ENCODE measurements around the gene KATNB1. TPM values are rescaled to one million over a fixed set of nuclear protein-coding genes. Genes with fewer than 3 reads are reported as not detected.
"Not testable (repeated sequence)": the region's sequence is repeated elsewhere in the genome, so short reads cannot be mapped to it uniquely, and the experiment has no call there.

Gene KATNB1
- total RNA-seq, 1 donor from 2014 or later: 8.4 TPM

DNA sequence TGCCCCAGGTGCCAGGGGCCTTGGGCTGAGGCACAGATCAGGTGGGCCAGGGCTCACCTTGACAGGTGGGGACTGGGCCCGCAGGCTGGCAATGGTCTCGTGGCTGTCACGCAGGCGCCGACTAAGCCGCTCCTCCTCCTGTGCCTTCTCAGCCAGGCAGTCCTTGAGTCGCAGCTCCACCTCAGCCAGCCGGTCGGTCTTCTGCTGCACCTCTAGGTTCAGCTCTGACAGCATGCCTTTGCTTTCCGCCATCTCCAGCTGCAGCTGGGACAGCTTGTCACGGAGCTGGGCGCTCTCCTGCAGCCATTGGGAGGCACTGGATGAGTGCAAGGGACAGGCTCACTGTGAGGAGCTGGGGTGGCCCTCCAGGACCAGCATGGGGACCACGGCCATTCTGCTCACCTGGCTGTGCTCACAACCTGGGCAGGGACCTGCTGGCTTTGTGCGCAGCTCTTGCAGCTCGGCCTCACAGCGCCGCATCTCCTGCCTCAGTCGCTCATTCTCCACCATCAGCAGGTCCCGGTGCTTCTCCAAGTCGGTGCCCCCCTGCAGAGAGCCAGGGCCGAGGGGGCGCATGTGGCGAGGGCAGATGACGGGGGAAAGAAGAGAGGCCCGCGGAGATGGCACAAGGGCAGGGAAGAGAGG is 35.7 kb downstream of the KATNB1 start:
- no peak for DNase-seq (ENCODE audit: low spot score)

DNA sequence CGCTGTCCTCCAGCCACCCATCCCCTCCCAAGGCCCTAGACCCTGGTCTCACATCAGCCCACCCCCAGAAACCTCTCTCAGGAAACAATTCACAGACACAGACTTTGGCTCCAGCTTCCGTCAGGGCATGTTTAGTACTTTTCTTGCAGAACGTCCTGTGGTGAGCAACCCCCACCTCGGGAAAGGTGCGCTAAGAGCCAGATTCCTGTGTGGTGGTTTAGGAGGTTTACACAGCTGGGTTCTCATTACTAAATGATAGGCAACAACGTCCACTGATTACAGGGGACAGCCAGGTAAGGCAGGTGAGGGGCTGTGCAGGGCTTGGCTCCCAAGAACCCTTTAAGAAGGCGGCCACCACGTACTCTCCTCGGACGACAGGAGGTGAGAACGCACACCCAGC is 37.4 kb downstream of the KATNB1 start:
- DNase-seq (ENCODE audit: low spot score): no peak

DNA sequence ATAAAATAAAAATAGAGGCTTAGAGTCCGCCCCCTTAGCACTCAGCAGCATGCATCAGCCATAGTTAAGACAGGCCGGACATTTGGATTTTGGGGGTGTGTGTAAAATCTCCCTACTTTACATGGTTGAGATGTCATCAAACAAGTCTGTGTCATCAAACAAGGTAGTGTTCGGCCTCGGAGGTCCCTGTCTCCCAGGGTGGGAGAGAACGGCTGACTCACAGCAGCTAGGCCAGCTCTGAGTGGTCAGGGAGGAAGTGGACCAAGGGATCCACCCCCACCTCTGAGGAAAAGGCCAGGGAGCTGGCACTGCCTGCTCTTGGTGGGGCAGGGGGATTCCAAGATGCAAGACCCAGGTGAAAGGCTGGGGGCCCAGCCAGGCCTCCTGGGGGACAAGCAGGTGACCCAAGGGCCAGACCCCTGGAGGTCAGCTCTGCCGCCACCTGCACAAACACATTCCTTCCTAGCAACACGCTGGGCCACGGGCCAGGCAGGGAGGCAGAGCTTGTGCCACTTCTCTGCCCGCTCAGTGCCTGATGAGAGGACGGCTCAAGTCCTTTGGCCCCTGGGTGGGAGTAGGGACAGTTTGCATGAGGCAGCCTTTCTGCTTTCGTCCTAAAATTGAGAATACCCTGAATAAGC is 38.2 kb downstream of the KATNB1 start:
- DNase-seq (ENCODE audit: low spot score): no peak

DNA sequence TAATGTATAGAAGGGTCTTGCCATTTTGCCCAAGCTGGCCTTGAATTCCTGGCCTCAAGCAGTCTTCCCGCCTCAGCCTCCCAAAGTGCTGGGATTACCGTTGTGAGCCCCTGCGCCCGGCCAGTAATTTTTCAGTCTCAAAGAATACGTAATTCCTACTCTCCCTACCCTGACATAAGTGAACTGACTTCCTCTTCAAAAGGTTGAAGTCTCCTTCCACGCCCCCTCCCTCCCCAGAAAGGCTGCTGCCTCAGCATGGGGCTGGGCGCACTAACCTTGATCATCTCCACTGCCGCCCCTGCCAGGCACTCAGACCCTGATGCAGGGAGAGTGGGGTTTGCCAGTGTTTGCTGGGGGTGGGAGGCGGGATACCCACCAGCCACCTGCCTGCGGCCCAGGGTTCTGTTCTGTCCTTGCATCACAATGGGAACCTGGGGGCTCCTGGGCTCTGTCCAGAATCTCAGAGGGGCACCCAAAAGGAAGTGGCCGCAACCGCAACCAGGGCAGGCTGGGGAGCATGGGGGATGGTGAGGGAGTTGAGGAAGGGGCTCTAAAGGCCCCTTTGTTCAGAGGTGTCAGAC is 39.2 kb downstream of the KATNB1 start:
- no peak for DNase-seq (ENCODE audit: low spot score)

DNA sequence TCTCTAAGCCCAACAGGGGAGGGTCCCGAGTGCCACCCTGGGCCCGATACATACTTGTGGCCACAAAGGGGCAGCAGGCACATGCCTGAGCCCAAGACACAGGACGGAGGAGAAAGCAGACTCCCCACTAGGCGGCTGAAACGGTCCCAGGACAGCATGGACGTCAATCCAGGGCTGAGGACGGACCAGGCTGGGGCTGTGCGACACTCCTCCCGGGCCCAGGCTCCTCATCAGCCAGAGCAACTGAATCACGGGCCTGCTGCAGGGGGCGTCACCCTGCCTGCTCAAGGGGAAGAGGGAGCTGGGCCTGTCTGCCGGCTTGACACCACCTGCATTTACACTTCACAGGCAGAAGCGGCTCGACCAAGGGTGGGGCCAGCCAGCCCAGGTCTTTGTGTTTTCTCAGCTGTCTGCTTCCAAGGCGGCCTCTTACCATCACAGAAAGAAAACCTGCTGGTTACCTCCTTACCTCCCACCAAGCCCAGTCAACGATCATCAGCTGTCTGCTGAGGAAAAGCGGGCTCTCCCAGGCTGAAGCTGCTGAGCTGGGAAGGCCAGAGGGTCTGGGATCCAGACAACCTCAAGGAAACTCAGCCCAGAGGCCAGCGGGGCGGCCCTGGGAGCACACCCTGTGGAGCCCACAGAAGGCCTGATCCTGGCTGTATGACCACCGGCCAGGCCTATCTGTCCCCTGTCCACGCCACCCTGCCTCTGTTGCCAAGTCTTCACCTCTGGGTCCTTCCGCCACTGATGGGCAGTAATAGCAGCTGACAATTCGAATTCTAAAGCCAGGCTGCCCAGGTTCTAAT is 40.3 kb downstream of the KATNB1 start:
- peak; percentile 24 for DNase-seq (ENCODE audit: low spot score)

DNA sequence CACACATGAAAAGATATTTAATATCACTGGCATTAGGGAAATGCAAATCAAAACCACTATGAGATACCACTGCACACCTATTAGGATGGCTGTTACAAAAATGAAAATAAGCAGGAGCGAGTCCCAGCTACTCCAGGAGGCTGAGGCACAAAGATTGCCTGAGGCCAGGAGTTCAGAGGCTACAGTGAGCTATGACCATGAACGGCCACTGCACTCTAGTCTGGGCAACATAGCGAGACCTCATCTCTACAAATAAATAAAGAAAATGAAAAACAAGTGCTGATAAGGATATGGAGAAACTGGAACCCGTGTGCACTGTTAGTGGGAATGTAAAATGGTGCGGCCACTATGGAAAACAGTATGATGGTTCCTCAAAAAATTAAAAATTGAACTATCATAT is 43.1 kb downstream of the KATNB1 start:
- no peak for DNase-seq (ENCODE audit: low spot score)

DNA sequence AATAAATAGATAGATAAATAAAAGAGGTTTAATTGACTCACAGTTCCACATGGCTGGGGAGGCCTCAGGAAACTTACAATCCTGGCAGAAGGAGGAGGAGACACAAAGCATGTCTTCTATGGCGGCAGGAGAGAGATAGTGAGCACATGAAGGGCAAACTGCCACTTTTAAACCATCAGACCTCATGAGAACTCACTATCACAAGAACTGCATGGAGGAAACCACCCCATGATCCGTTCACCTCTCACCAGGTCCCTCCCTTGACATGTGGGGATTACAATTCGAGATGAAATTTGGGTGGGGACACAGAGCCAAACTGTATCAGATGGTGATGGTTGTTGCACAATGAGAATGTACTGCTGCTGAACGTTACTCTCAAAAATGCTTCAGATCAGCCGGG is 44.3 kb downstream of the KATNB1 start:
- not testable (repeated sequence) for DNase-seq (ENCODE audit: low spot score)

DNA sequence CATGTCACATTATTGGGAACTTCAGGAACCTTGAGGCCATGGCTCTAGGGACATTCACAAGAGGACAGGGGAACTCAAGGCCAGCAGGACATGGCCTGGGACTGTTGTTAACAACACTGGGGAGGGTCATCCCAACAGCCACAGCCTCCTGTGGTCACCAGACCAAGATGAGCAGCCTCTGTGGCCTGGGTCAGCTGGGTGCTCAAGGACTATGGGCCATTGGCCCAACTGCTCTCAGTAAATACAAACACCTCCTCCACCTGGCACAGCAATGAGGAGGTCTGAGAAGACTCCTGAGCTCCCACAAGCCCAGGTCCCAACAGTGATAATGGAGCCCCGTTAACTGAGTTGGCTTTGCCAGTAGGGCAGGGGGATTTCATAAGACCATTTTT is 45.8 kb downstream of the KATNB1 start:
- no peak for DNase-seq (ENCODE audit: low spot score)

DNA sequence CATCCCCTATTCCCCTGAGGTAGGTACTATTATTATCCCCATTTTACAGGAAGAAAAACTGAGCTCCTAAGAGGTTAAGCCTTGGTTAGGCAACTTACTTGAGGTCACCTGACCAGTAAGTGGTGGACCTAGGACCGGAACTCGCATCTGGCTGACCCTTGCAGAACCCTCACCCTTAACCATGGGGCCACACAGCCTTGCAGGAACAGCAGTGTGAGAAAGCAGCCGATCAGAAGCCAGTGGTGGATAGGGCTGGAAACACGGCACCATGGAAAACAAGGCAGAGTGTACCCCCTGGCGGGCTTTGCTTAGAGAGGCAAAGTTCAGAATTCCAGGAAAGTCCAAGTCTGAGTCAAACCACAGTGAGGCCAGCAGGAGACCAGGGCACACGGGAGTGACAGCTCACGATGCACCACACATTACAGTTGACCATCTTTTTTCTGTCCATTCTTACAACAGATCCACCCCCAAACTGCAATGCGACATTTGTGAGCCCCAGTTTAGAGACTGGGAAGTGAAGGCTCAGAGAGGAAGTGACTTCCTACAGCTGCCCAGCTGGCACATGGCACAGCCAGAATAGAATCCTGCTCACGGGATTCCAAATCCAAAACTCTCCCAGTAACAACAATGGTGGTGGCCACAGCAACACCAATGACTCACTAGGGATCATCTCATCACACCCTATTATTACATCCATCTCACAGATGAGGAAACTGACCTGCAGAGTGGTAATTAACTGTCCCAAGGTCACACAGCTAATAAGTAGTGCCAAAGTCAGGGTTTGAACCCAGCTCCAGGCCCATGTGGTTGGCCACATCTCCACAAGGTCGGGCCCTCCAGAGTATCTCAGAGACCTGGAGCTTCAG is 46.4 kb downstream of the KATNB1 start:
- no peak for DNase-seq (ENCODE audit: low spot score)

DNA sequence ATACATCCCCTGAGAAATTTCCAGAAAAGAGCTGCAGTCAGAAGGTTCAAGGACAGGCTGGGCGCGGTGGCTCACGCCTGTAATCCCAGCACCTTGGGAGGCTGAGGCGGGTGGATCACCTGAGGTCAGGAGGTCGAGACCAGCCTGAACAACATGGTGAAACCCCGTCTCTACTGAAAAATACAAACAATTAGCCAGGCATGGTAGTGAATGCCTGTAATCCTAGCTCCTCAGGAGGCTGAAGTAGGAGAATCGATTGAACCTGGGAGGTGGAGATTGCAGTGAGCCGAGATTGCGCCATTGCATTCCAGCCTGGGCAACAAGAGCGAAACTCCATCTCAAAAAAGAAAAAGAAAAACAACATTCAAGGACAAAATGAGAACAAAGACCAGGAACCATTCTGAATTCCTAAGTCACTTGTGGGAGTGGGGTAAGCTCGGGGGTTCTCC is 47.1 kb downstream of the KATNB1 start:
- DNase-seq (ENCODE audit: low spot score): not testable (repeated sequence)

DNA sequence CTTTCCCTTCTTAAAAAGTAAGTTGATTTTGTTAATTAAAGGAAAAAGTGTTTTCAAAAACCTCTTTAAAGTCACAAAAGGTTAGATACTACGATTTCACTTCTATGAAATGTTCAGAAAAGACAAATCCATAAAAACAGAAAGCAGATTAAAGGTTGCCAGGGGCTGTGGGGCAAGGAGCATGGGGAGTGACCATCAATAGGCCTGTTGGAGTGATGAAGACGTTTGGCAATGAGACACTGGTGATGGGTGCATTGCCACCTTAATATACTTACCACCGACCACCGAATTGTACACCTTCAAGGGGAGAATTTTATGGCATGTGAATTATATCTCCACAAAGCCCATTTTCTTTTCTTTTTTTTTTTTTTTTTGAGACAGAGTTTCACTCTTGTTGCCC is 47.5 kb downstream of the KATNB1 start:
- no peak for DNase-seq (ENCODE audit: low spot score)

DNA sequence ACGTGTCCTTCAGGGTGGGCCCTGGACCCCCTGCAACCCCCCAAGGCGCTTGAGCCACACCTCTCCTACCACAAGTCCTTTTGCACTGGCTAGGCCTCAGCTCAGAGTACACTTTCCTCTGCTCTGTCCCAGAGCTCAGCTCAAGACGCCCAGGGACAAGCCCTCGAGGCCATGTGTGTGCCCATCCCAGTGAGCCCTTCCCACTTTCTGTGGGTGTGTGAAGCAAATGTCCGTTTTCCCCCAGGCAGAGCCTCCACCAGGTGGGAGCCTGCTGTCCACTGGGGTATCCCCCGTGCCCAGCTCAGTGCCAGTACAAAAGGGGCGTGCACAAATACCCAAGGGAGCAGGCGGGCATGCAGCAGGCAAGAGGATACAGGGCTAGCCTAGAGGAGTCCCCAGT is 48.3 kb downstream of the KATNB1 start:
- no peak for DNase-seq (ENCODE audit: low spot score)

DNA sequence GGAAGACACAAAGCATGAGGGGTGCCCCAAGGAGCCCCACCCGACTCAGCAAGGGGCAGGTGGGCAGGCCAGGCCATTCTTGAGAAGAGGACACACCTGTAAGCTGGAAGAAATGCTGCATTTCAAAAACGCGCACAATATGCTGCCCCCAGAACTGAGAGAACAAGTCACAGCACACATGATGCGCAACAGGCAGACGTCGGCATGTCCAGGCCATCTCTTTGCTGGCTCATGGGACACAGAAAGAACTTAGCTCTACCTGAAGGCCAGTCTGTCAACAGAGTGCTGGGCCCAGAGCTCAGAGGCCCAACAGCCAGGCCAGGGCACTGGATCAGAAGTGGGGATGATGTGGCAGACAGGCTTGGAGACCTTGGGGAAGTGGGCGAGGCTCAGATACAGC is 48.8 kb downstream of the KATNB1 start:
- DNase-seq (ENCODE audit: low spot score): no peak

DNA sequence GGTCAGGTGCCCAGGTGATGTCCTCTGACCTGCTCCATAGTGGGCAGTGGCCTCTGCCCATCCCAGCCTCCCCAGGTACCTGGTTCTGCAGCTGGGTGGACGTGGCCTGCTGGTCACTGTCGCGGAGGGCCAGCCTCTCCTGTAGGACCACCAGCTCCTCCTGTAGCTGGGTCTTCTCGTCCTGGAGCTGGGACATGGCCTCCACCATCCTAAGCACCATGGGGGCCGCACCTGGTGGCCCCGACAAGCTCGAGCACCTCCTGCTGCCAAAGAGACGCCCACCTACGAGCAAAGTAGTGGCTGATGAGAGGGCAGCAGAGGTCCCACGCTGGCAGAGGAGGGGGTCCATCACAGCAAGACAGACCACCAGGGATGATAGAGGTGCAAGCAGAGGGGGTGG is 49.8 kb downstream of the KATNB1 start:
- DNase-seq (ENCODE audit: low spot score): no peak

DNA sequence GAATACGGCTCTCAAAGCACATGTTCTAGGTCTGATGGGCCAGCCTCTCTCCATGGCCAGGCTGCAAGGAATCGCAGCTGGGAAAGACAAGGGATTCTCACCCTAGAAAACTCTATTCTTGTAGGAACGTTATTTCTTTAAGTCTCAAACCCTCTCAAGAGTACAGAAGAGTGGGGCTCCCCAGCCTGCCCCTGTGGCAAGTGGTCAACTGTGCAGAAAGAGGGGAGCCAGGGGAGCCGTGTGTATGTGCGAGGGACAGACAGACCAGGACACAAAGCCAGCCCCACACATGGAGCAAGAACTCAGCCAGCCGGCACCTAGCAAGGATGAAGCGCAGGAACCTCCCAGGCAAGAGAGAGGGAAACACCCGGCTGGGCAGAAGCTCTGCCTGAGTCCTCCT is 50.4 kb downstream of the KATNB1 start:
- no peak for DNase-seq (ENCODE audit: low spot score)

DNA sequence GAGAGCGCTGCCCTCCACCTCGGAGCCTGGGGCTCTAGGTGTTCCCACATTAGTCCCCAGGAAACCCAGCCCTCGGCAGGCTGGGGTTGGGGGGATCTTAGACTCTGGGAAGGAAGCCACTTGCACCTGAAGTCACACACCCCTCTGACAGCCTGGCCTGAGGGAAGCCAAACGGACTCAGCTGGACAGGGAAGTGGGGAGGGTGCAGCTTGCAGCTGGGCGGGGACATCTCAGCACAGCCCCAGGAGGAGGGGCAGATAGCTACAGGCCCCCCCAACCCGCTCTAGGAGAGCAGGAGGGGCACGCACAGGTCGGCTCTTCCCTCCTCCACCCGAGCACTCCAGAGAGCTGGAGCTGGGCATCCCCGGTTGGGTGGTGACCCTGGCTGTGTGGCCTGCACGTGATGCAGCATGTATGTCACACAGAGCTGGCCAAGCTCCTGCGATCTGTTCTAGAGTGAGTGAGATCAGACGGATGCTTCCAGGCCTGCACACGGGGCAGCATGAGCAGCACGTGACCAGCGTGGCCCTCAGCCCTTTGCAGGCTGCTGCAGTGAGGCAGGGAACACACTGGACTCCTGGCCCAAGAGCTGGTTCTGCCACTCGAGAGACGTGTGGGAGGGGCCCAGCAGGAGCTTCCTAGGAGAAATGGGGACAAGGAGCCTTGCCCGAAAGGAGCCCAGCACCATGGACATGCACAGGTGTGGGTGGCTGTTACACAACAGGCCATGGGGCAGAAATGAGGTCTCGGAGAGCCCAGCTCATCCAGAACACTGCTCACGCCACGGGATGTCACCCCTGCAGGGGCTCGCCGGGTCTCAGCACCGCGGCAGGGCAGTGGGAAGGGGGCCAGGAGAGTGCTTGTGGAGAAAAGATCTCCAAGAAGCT is 51.3 kb downstream of the KATNB1 start:
- DNase-seq (ENCODE audit: low spot score): peak; percentile 49

DNA sequence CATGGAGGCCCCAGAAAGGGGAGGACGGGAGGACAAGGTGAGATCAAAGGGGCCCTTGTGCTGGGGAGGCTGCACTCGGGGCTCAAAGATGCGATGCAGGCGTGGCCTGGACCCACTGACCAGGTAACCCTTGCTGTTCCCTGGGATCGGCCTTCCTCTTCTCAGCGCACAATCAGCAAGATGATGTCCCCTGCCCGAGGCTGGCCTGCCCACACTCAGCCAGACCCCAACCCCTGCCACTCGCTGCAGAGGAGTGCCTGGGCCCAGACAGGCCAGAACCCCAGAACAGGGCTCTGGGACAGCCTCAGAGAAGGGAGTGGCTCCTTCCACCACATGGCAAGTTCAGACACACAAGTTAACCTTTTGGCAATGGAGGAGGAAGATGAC is 51.9 kb downstream of the KATNB1 start:
- DNase-seq (ENCODE audit: low spot score): no peak

DNA sequence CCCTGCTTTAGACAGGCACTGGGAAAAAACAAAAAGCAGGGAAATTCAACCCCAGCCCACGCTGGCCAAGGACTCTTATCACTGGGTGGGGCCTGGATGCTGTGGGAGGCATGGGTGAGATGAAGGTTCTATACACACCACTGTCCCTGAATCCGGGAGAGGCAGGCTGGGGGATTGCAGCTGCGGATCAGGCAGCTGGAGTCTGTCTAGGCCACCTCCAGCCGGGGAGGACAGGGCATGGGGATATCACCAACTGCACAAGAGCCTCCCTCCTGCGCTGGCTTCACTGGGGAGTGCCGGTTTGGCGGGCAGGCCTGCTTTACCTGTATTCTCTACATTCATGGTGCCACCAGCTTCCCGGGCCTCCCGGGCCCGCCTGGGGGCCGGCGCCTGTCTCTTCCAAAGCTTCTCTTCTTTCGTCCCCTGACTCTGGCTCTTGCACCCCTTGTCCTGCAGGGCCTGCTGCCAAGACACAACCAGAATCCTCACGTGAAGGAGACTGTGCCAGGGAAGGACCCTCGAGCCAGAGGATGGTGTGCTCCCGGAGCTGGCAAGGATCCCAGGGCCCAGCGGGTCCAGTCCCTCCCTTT is 52.8 kb downstream of the KATNB1 start:
- no peak for DNase-seq (ENCODE audit: low spot score)

DNA sequence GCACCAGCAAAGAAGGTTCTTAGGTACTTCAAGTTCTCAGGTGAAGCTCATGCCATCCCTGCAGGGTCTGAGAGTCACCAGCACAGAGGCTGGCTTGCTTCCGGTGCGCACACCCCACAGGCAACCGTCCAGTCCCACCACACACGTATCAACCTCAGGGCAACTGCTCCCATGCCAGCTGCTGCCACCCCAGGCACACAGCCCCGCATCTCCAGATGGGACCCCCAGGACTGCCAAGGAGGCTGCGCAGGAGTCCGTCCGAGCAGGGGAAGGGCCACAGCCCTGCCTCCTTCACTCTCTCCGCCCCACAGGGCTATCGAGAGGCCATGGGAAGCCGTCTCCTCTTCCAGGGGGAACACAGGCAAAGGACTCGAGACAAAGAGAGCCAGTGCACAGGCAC is 53.4 kb downstream of the KATNB1 start:
- DNase-seq (ENCODE audit: low spot score): no peak

Data from umbilical cord (tissue), 2 donors.